HepG2 (cell line): ENCODE results near the gene PSMD9. TPM values are rescaled to one million over a fixed set of nuclear protein-coding genes. Genes with fewer than 3 reads are reported as not detected.

Source experiments
- ATF7 ChIP-seq, 2 experiments: fragments of 450-650 bp in 1 of 2; sonication (generic) in 1 of 2; formaldehyde crosslinking in 1 of 2; IDR thresholded peaks; 2 replicates each; pipeline versions ENCODE4 v1.4.0 to v1.6.1; 2016 to 2020; ENCODE audit warnings: antibody characterized with exemption in 1 of 2, mild to moderate bottlenecking in 1 of 2, missing genetic modification reagents in 1 of 2
- CENPBD1 ChIP-seq: sonication (generic); formaldehyde crosslinking; IDR thresholded peaks from 2 replicates; pipeline ENCODE4 v1.8.0; 2022; ENCODE audit warnings: missing genetic modification reagents, low read depth, mild to moderate bottlenecking, borderline replicate concordance
- CENPX ChIP-seq: sonication (generic); formaldehyde crosslinking; IDR thresholded peaks from 2 replicates; pipeline ENCODE4 v1.9.0; 2021; ENCODE audit warnings: mild to moderate bottlenecking, missing genetic modification reagents, moderate library complexity
- DNMT3B ChIP-seq: conservative IDR thresholded peaks from 2 replicates; pipeline ENCODE4 v1.6.1; 2016; ENCODE audit warnings: missing biosample characterization, control low read depth
- HHEX ChIP-seq: IDR thresholded peaks from 2 replicates; pipeline ENCODE4 v1.6.1; 2016; ENCODE audit warnings: control low read depth
- KLF16 ChIP-seq, 2 experiments: sonication (generic) in 1 of 2; formaldehyde crosslinking in 1 of 2; IDR thresholded peaks; 2 replicates each; pipeline versions ENCODE4 v1.6.1 to v1.8.0; 2016 to 2023; ENCODE audit warnings: missing genetic modification reagents in 2 of 2, missing compliant biosample characterization in 1 of 2
- MAX ChIP-seq: IDR thresholded peaks from 2 replicates; pipeline ENCODE4 v1.6.1; 2012; ENCODE audit warnings: inconsistent platforms
- MED8 ChIP-seq: sonication (generic); formaldehyde crosslinking; IDR thresholded peaks from 2 replicates; pipeline ENCODE4 v1.8.1; 2023; ENCODE audit warnings: mild to moderate bottlenecking, missing genetic modification reagents; ENCODE audit not compliant: insufficient replicate concordance
- MLLT10 ChIP-seq: sonication (generic); formaldehyde crosslinking; IDR thresholded peaks from 2 replicates; pipeline ENCODE4 v1.4.0; 2020; ENCODE audit warnings: missing genetic modification reagents
- RFXANK ChIP-seq: IDR thresholded peaks from 2 replicates; pipeline ENCODE4 v1.6.1; 2016
- SNAI1 ChIP-seq: sonication (generic); formaldehyde crosslinking; IDR thresholded peaks from 2 replicates; pipeline ENCODE4 v1.5.0; 2020; ENCODE audit warnings: mild to moderate bottlenecking, missing genetic modification reagents, borderline replicate concordance
- SOX5 ChIP-seq: IDR thresholded peaks from 2 replicates; pipeline ENCODE4 v1.6.1; 2016; ENCODE audit warnings: borderline replicate concordance
- SP2 ChIP-seq: sonication (generic); formaldehyde crosslinking; IDR thresholded peaks from 2 replicates; pipeline ENCODE4 v1.5.1; 2020; ENCODE audit warnings: mild to moderate bottlenecking, missing genetic modification reagents
- TBX2 ChIP-seq: sonication (generic); formaldehyde crosslinking; IDR thresholded peaks from 2 replicates; pipeline ENCODE4 v1.5.0; 2020; ENCODE audit warnings: missing genetic modification reagents, mild to moderate bottlenecking, borderline replicate concordance
- TFAP4 ChIP-seq: sonication (generic); IDR thresholded peaks from 2 replicates; pipeline ENCODE4 v1.6.1; 2016; ENCODE audit warnings: low read depth, borderline replicate concordance
- TSC22D2 ChIP-seq: sonication (generic); formaldehyde crosslinking; IDR thresholded peaks from 2 replicates; pipeline ENCODE4 v1.5.1; 2020; ENCODE audit warnings: missing genetic modification reagents, mild to moderate bottlenecking, borderline replicate concordance
- ZFP62 ChIP-seq: sonication (generic); formaldehyde crosslinking; IDR thresholded peaks from 2 replicates; pipeline ENCODE4 v1.4.0; 2020; ENCODE audit warnings: missing genetic modification reagents
- ZKSCAN1 ChIP-seq: fragments of 150-350 bp; IDR thresholded peaks from 2 replicates; pipeline ENCODE4 v1.6.1; 2014; ENCODE audit warnings: low read length
- ZNF230 ChIP-seq: sonication (generic); formaldehyde crosslinking; IDR thresholded peaks from 2 replicates; pipeline ENCODE4 v1.4.0; 2020; ENCODE audit warnings: mild to moderate bottlenecking, missing genetic modification reagents
- ZNF275 ChIP-seq: sonication (generic); formaldehyde crosslinking; IDR thresholded peaks from 2 replicates; pipeline ENCODE4 v1.8.0; 2022; ENCODE audit warnings: missing genetic modification reagents, mild to moderate bottlenecking, inconsistent platforms, borderline replicate concordance
- ZNF292 ChIP-seq: sonication (generic); formaldehyde crosslinking; IDR thresholded peaks from 2 replicates; pipeline ENCODE4 v1.8.1; 2022; ENCODE audit warnings: mild to moderate bottlenecking, low read depth, missing genetic modification reagents, borderline replicate concordance
- ZNF598 ChIP-seq: sonication (generic); formaldehyde crosslinking; IDR thresholded peaks from 2 replicates; pipeline ENCODE4 v1.5.1; 2020; ENCODE audit warnings: mild to moderate bottlenecking, missing genetic modification reagents, borderline replicate concordance
- ZNF678 ChIP-seq: sonication (generic); formaldehyde crosslinking; IDR thresholded peaks from 2 replicates; pipeline ENCODE4 v1.4.0; 2020; ENCODE audit warnings: mild to moderate bottlenecking, missing genetic modification reagents
- ZNF713 ChIP-seq: sonication (generic); formaldehyde crosslinking; IDR thresholded peaks from 2 replicates; pipeline ENCODE4 v1.4.0; 2020; ENCODE audit warnings: mild to moderate bottlenecking, missing genetic modification reagents
- ZNF790 ChIP-seq: sonication (generic); formaldehyde crosslinking; IDR thresholded peaks from 2 replicates; pipeline ENCODE4 v1.8.0; 2022; ENCODE audit warnings: missing genetic modification reagents, mild to moderate bottlenecking, borderline replicate concordance
- polyA plus RNA-seq, 8 experiments: library from polyadenylated mRNA; depleted of rRNA in 3 of 8; stranded (reverse) in 7 of 8; unstranded in 1 of 8; fragments of >200 nt; fragmentation: Illumina TruSeq in 4 of 8; extraction: Trizol in 4 of 8; gene quantifications; 2 replicates each; pipeline versions ENCODE4 v1.2.1 to v1.2.3, GENCODE V29; 2011 to 2016; ENCODE audit warnings: low read depth in 4 of 8, missing spikeins in 1 of 8, mixed read lengths in 1 of 8; ENCODE audit not compliant: insufficient read depth in 1 of 8
- total RNA-seq, 5 experiments: library from RNA; depleted of rRNA; stranded (reverse); fragments of >200 nt; fragmentation: Illumina TruSeq; extraction: Trizol; gene quantifications; 2 replicates each; pipeline ENCODE4 v1.2.3, GENCODE V29; 2016; ENCODE audit warnings: low read depth in 1 of 5

The PSMD9 gene
- total and polyA plus RNA-seq, 2 of the 13 experiments (the other 11 are each of a cell fraction or from before 2014, with no cell fraction given), result 41.4 to 61.1 TPM

GRCh38 chr12:121858662-121859572 is 29.7 kb upstream of the PSMD9 start, which contains the start of gene HPD (continued):
- TF ChIP-seq TFAP4 (0 out of 2 replicates have a peak, but pooled peaks have one; percentile 41), SOX5 (CRISPR knock-in tag) (no peak; the same call in none of the 2 replicates), RFXANK (CRISPR knock-in tag) (no peak), MED8 (CRISPR knock-in tag) (no peak), ATF7 (IDR thresholded peaks at IDR 0.05) (peak; percentile 64; the same call in 1 of the 2 replicates), ATF7 (CRISPR knock-in tag; IDR thresholded peaks at IDR 0.05) (peak; percentile 87), MLLT10 (no peak), ZNF790 (CRISPR knock-in tag) (0 out of 2 replicates have a peak, but pooled peaks have one; percentile 7), HHEX (CRISPR knock-in tag) (no peak), ZNF230 (no peak), CENPX (CRISPR knock-in tag) (no peak), KLF16 (CRISPR knock-in tag; IDR thresholded peaks at IDR 0.05) (no peak), ZNF275 (CRISPR knock-in tag) (no peak), ZNF292 (CRISPR knock-in tag) (0 out of 2 replicates have a peak, but pooled peaks have one; percentile 24), TBX2 (0 out of 2 replicates have a peak, but pooled peaks have one; percentile 56), ZNF713 (no peak), ZKSCAN1 (peak; percentile 1; the same call in 1 of the 2 replicates), SNAI1 (CRISPR knock-in tag) (no peak; the same call in 1 of the 2 replicates), TSC22D2 (CRISPR knock-in tag) (no peak), CENPBD1 (CRISPR knock-in tag) (no peak), ZNF678 (CRISPR knock-in tag) (no peak), DNMT3B (CRISPR knock-in tag) (no peak; the same call in 1 of the 2 replicates), ZFP62 (CRISPR knock-in tag) (no peak), ZNF598 (no peak), MAX (peak; percentile 41; the same call in 1 of the 2 replicates), SP2 (CRISPR knock-in tag) (no peak)
